Measurements from ENCODE around the gene HOXC12.

DNA sequence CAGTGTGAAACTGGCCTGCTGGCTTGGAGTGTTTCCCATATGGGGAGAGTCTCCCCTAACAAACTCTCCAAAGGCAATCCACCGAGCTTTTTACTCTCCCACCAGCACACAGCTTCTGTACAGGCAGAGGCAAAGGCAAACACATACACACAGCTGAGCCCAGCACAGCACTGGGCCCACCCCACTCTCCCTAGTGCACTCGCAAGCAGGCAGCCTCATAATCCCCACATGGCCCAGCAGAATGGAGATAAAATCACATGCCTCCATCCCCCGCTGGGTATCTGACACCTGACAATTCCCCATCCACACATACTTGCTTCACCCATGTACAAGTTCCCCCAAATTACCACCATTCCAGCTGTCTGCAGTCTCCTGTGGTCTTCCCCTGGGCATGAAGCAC lies 3.4 kb downstream of the HOXC12 start:
- TF ChIP-seq CTCF (IDR thresholded peaks at IDR 0.05; ENCODE audit: insufficient read depth, low read depth, low read length) (no peak), EZH2 (IDR thresholded peaks at IDR 0.05; ENCODE audit: insufficient read depth, low read length) (no peak)

All from astrocyte (in vitro differentiated cells and primary cell).